OCI-LY7 (cell line): ENCODE results near the gene ULK1.

ENCODE experiments used
- CTCF ChIP-seq: fragments of 200-600 bp; sonication (generic); conservative IDR thresholded peaks from 2 replicates; pipeline ENCODE4 v1.5.1; 2014; ENCODE audit warnings: mild to moderate bottlenecking, antibody characterized with exemption, low read length, moderate library complexity, mixed read lengths
- EZH2phosphoT487 ChIP-seq: fragments of 200-600 bp; sonication (generic); IDR thresholded peaks from 2 replicates; pipeline ENCODE4 v1.6.1; 2018; ENCODE audit warnings: low read depth, borderline replicate concordance, mild to moderate bottlenecking, mixed run types, antibody characterized with exemption, low read length, moderate library complexity, mixed read lengths

- no peak for TF ChIP-seq EZH2phosphoT487
- no peak for TF ChIP-seq CTCF
Observed at GRCh38 chr12:131862084-131862441, 32.4 kb upstream of the ULK1 start.
